Mucosa of descending colon (tissue), 3 donors: ENCODE data around the gene KRT27. TPM values are rescaled to one million over a fixed set of nuclear protein-coding genes. Genes with fewer than 3 reads are reported as not detected.

ENCODE experiments used
- ATAC-seq: fragments of 200-7000 bp; cut with Tn5 transposase; one replicate; pipeline ENCODE4 v1.9.1; 2020; ENCODE audit warnings: mild to moderate bottlenecking, moderate library complexity
- DNase-seq, 3 donors: peaks; one replicate each; pipeline ENCODE4 v3.0.0-alpha.2; 2020
- H3K36me3 ChIP-seq: fragments of 200-600 bp; one replicate; pipeline ENCODE4 v1.8.0; 2021; ENCODE audit warnings: low read depth, mild to moderate bottlenecking
- H3K4me1 ChIP-seq: fragments of 200-600 bp; one replicate; pipeline ENCODE4 v1.8.0; 2021; ENCODE audit warnings: low read depth, mild to moderate bottlenecking
- H3K4me3 ChIP-seq: fragments of 200-600 bp; one replicate; pipeline ENCODE4 v1.8.0; 2021; ENCODE audit warnings: mild to moderate bottlenecking
- H3K9me3 ChIP-seq: fragments of 200-600 bp; one replicate; pipeline ENCODE4 v1.8.0; 2021; ENCODE audit warnings: mild to moderate bottlenecking
- CTCF ChIP-seq: fragments of 200-600 bp; IDR thresholded peaks from one replicate; pipeline ENCODE4 v1.8.0; 2022; ENCODE audit warnings: antibody characterized with exemption, mild to moderate bottlenecking
- intact Hi-C, 2 donors: fragments of 100-400 bp; cut with DNase I in 1 of 2; cut with micrococcal nuclease in 1 of 2; formaldehyde crosslinking; loops; one replicate each; pipeline versions ENCODE4 v1.11.0 to v1.11.1; 2022; cut with DNase I, micrococcal nuclease
- total RNA-seq, 3 donors: library from RNA; stranded (reverse); fragmentation: NEBNext Ultra II Directional in 2 of 3; extraction: Animal tissue kit (Norgen Biotek cat#: 25700) in 2 of 3; gene quantifications; one replicate each; pipeline versions ENCODE4 v1.2.1 to v1.2.4, GENCODE V29; 2021 to 2023
- donor health status: DM: no; HTN: no; CAD: no; lungs with moderate emphysema.
- donor health status: DM: no; HTN: no; CAD: no.
- donor health status: DM: no; HTN: yes; CAD: no.

KRT27 gene
- total RNA-seq, 3 donors from 2014 or later: not detected

DNA sequence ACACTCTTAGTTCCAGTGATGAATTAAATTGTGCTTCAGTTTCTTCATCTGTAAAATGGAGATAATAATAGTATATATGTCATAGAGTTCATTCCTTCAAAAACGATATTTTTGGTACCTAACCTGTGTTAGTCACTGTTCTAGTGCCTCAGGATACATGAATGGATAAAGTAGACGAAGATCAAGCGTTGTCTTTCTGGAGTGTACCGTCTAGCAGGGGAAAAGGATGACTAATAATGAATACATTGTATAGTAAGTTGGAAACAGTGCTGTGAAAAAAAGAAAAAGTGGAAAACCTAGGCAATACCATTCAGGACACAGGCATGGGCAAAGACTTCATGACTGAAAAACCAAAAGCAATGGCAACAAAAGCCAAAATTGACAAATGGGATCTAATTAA, 31.5 kb upstream of the KRT27 start:
- DNase-seq (no peak), ATAC-seq (no peak)
- Histone ChIP-seq H3K36me3 (no peaks in the 10 kb centered on the region), H3K4me3 (no peak overlapping the region), H3K4me1 (no peaks in the 10 kb centered on the region), H3K9me3 (no peaks in the 10 kb centered on the region)
- no peak for TF ChIP-seq CTCF
- intact Hi-C loops: no loop called here

- intact Hi-C loops: no loop called here
- ATAC-seq (no peak), DNase-seq (no peak)
- Histone ChIP-seq H3K4me3 (no peak overlapping the region), H3K9me3 (no peaks in the 10 kb centered on the region), H3K4me1 (no peaks in the 10 kb centered on the region), H3K36me3 (no peaks in the 10 kb centered on the region)
- TF ChIP-seq CTCF: no peak
Measured at GRCh38 chr17:40812639-40813038, 30.3 kb upstream of the KRT27 start.

GRCh38 chr17:40810494-40810893, 28.1 kb upstream of the KRT27 start:
- H3K4me3 ChIP-seq: no peak overlapping the region
- no peak for ATAC-seq
- no peaks in the 10 kb centered on the region for H3K9me3 ChIP-seq
- H3K4me1 ChIP-seq: no peaks in the 10 kb centered on the region
- no peak for DNase-seq
- intact Hi-C loops: no loop called here
- TF ChIP-seq CTCF: no peak
- no peaks in the 10 kb centered on the region for H3K36me3 ChIP-seq

DNA sequence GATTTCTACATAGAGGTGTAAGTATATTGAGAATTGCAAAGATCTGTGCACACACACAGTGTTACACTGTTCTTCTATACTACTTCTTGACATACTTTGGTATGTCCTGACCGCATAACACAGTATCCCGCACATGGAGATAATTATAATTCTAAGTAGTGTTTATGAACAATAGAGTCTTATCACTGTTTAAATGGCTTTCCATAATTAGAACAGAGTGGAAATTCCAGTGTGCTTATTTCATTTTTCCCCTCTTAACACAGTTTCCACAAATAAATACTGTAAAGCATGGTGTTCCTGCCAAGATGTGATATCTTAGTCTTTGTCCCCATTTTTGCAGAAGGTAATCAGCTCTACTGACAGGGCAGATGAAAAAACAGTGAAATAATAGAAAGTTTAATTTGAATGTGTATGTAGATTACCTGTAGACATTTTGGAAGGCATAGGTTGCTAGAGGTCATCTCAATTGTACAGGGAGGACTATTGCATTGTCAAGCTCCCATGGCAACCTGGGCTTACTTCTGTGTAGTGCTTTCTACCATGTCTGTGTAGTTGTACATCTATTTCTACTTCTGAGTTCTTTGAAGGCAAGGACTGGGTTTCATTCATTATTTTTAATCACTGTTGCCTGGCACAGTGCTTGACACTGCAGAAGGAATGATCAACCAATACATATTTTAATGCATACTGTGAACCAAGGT, 27.5 kb upstream of the KRT27 start:
- intact Hi-C loops: no loop called here
- Histone ChIP-seq H3K36me3 (no peaks in the 10 kb centered on the region), H3K4me3 (no peak overlapping the region), H3K4me1 (no peaks in the 10 kb centered on the region), H3K9me3 (no peaks in the 10 kb centered on the region)
- ATAC-seq (no peak), DNase-seq (no peak)
- no peak for TF ChIP-seq CTCF

GRCh38 chr17:40806131-40806530, 23.8 kb upstream of the KRT27 start:
- no peaks in the 10 kb centered on the region for H3K36me3 ChIP-seq
- intact Hi-C loops: no loop called here
- no peaks in the 10 kb centered on the region for H3K9me3 ChIP-seq
- TF ChIP-seq CTCF: no peak
- H3K4me1 ChIP-seq: no peaks in the 10 kb centered on the region
- no peak overlapping the region for H3K4me3 ChIP-seq
- no peak for DNase-seq
- ATAC-seq: no peak
